ENCODE measurements around the gene BCL2L1.

BCL2L1 gene

GRCh38 chr20:31708736-31709534 is 13.7 kb downstream of the BCL2L1 start:
- DNase-seq (ENCODE audit: low read depth, low spot score), result no peak

GRCh38 chr20:31707994-31708735 is 14.5 kb downstream of the BCL2L1 start:
- no peak for DNase-seq (ENCODE audit: low read depth, low spot score)

- no peak for DNase-seq (ENCODE audit: low read depth, low spot score)
Observed at GRCh38 chr20:31707258-31707615, 15.4 kb downstream of the BCL2L1 start.

GRCh38 chr20:31706607-31707257 is 15.9 kb downstream of the BCL2L1 start:
- no peak for DNase-seq (ENCODE audit: low read depth, low spot score)

GRCh38 chr20:31705598-31706597 is 16.8 kb downstream of the BCL2L1 start:
- no peak for DNase-seq (ENCODE audit: low read depth, low spot score)

GRCh38 chr20:31705191-31705590 is 17.5 kb downstream of the BCL2L1 start:
- DNase-seq (ENCODE audit: low read depth, low spot score), result no peak

GRCh38 chr20:31704225-31705119 is 18.2 kb downstream of the BCL2L1 start:
- no peak for DNase-seq (ENCODE audit: low read depth, low spot score)

- DNase-seq (ENCODE audit: low read depth, low spot score), result no peak
Observed at GRCh38 chr20:31701591-31701990, 21.1 kb downstream of the BCL2L1 start.

- DNase-seq (ENCODE audit: low read depth, low spot score), result no peak
Observed at GRCh38 chr20:31700747-31701146, 21.9 kb downstream of the BCL2L1 start.

GRCh38 chr20:31699801-31700728 is 22.6 kb downstream of the BCL2L1 start:
- no peak for DNase-seq (ENCODE audit: low read depth, low spot score)

- DNase-seq (ENCODE audit: low read depth, low spot score), result no peak
Observed at GRCh38 chr20:31698803-31699718, 23.6 kb downstream of the BCL2L1 start.

GRCh38 chr20:31698243-31698802 is 24.3 kb downstream of the BCL2L1 start:
- DNase-seq (ENCODE audit: low read depth, low spot score), result no peak

- no peak for DNase-seq (ENCODE audit: low read depth, low spot score)
Observed at GRCh38 chr20:31695849-31696804, 26.5 kb downstream of the BCL2L1 start.

GRCh38 chr20:31694842-31695593 is 27.6 kb downstream of the BCL2L1 start:
- DNase-seq (ENCODE audit: low read depth, low spot score), result no peak

GRCh38 chr20:31693987-31694661 is 28.5 kb downstream of the BCL2L1 start:
- DNase-seq (ENCODE audit: low read depth, low spot score), result no peak
